GM23338 (cell line): ENCODE data around the gene AFF1. TPM values are rescaled to one million over a fixed set of nuclear protein-coding genes. Genes with fewer than 3 reads are reported as not detected.

Experiments used
- ATAC-seq: fragments of 200-7000 bp; cut with Tn5 transposase; 3 replicates; pipeline ENCODE4 v1.9.1; 2020
- DNase-seq: peaks from one replicate; pipeline ENCODE4 v3.0.0-alpha.2; 2015; ENCODE audit warnings: low spot score
- H2AFZ ChIP-seq: fragments of 200-600 bp; sonication (generic); 2 replicates; pipeline ENCODE4 v1.8.0; 2016; ENCODE audit warnings: antibody characterized with exemption, mild to moderate bottlenecking, moderate library complexity
- H3F3A ChIP-seq: fragments of 200-600 bp; sonication (generic); replicated peaks from 2 replicates; pipeline ENCODE4 v1.8.0; 2017; ENCODE audit warnings: antibody characterized with exemption, mixed run types, low read depth
- H3K27ac ChIP-seq: fragments of 200-600 bp; sonication (generic); 2 replicates; pipeline ENCODE4 v1.6.1; 2016; ENCODE audit warnings: low read depth
- H3K27me3 ChIP-seq: fragments of 200-600 bp; sonication (generic); 2 replicates; pipeline ENCODE4 v1.8.0; 2016; ENCODE audit warnings: mild to moderate bottlenecking, mixed run types, moderate library complexity; ENCODE audit not compliant: insufficient read depth
- H3K36me3 ChIP-seq: fragments of 200-600 bp; sonication (generic); 2 replicates; pipeline ENCODE4 v1.8.0; 2016; ENCODE audit warnings: mild to moderate bottlenecking; ENCODE audit not compliant: insufficient read depth
- H3K4me1 ChIP-seq: fragments of 200-600 bp; sonication (generic); 2 replicates; pipeline ENCODE4 v1.8.0; 2016; ENCODE audit warnings: mild to moderate bottlenecking, moderate library complexity; ENCODE audit not compliant: insufficient read depth
- H3K4me2 ChIP-seq: fragments of 200-600 bp; sonication (generic); 2 replicates; pipeline ENCODE4 v1.7.1; 2017; ENCODE audit warnings: mixed run types
- H3K4me3 ChIP-seq: fragments of 200-600 bp; sonication (generic); 2 replicates; pipeline ENCODE4 v1.6.1; 2016; ENCODE audit warnings: mixed run types
- H3K79me2 ChIP-seq: fragments of 200-600 bp; sonication (generic); replicated peaks from 2 replicates; pipeline ENCODE4 v1.8.0; 2017; ENCODE audit warnings: mild to moderate bottlenecking; ENCODE audit not compliant: insufficient read depth
- H3K9me2 ChIP-seq: fragments of 200-600 bp; sonication (generic); 2 replicates; pipeline ENCODE4 v1.8.0; 2017; ENCODE audit not compliant: insufficient read depth
- H4K20me1 ChIP-seq: fragments of 200-600 bp; sonication (generic); replicated peaks from 2 replicates; pipeline ENCODE4 v1.8.0; 2017; ENCODE audit warnings: mild to moderate bottlenecking; ENCODE audit not compliant: insufficient read depth
- H3K27ac Mint-ChIP-seq: 2 replicates; pipeline ENCODE4 v1.8.0; 2020; ENCODE audit warnings: inconsistent platforms, mild to moderate bottlenecking, moderate library complexity, mixed read lengths
- H3K27me3 Mint-ChIP-seq: 3 replicates; pipeline ENCODE4 v1.8.0; 2022; ENCODE audit warnings: low read depth, mild to moderate bottlenecking, moderate library complexity, mixed read lengths, inconsistent platforms; ENCODE audit not compliant: insufficient read depth, poor library complexity
- H3K36me3 Mint-ChIP-seq: 3 replicates; pipeline ENCODE4 v1.8.0; 2021; ENCODE audit warnings: low read depth, mild to moderate bottlenecking, inconsistent platforms, moderate library complexity, mixed read lengths
- H3K4me1 Mint-ChIP-seq: 3 replicates; pipeline ENCODE4 v1.8.0; 2020; ENCODE audit warnings: mild to moderate bottlenecking, inconsistent platforms, mixed read lengths
- H3K4me3 Mint-ChIP-seq: 3 replicates; pipeline ENCODE4 v1.8.0; 2021; ENCODE audit warnings: moderate library complexity, mild to moderate bottlenecking, inconsistent platforms, mixed read lengths
- H3K9me3 Mint-ChIP-seq: 3 replicates; pipeline ENCODE4 v1.8.0; 2020; ENCODE audit warnings: moderate library complexity, mild to moderate bottlenecking, inconsistent platforms, mixed read lengths
- EZH2phosphoT487 ChIP-seq: fragments of 200-600 bp; sonication (generic); IDR thresholded peaks from one replicate; pipeline ENCODE4 v1.8.1; 2018; ENCODE audit warnings: antibody characterized with exemption; ENCODE audit not compliant: unreplicated experiment
- JUNB ChIP-seq: IDR thresholded peaks from one replicate; pipeline ENCODE4 v1.6.1; 2016; ENCODE audit warnings: antibody characterized with exemption; ENCODE audit not compliant: unreplicated experiment
- ZNF114 ChIP-seq: fragments of 250-450 bp; sonication (Bioruptor Pico); IDR thresholded peaks from 2 replicates; pipeline ENCODE4 v1.5.0; 2020; ENCODE audit warnings: mild to moderate bottlenecking, moderate library complexity
- polyA plus RNA-seq: library from polyadenylated mRNA; unstranded; fragments of >200 nt; fragmentation: Nextera tagmentation; extraction: Ambion mirVana; gene quantifications from 2 replicates; pipeline ENCODE4 v1.2.1, GENCODE V29; 2016
- total RNA-seq: library from RNA; depleted of rRNA; stranded (reverse); fragments of >200 nt; shearing (Covaris generic); gene quantifications from 2 replicates; pipeline ENCODE4 v1.2.3, GENCODE V29; 2014
- TF ChIP-seq, protein P1 (sequence below), 2 experiments: fragments of 200-600 bp in 1 of 2; sonication (generic) in 1 of 2; conservative IDR thresholded peaks; 2 replicates each; pipeline versions ENCODE4 v1.5.1 to v1.6.1; 2016 to 2017; ENCODE audit warnings: antibody characterized with exemption in 2 of 2, low read depth in 2 of 2, mild to moderate bottlenecking in 2 of 2, moderate library complexity in 1 of 2
- TF ChIP-seq, protein P2 (sequence below): IDR thresholded peaks from one replicate; pipeline ENCODE4 v1.6.1; 2018; ENCODE audit warnings: antibody characterized with exemption; ENCODE audit not compliant: unreplicated experiment

The AFF1 gene
- total and polyA plus RNA-seq, 2 experiments from 2014 or later = 42.6 to 67.2 TPM

DNA sequence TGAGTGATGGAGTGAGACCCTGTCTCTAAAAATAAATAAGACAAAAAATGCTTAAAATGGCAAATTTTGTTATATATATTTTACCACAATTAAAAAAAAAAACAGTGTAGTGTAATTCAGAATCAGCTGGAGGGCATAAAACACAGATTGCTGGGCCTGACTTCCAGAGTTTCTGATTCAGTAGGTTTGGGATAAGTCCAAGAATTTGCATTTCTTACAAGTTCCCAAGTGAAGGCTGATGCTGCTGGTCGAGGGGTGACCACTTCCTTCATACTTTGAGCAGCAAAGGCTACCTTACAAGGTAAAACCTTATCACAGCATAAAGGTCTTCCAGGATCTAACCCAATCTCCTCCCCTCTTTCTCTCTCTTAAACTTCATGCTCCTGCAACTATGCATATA is 244.9 kb downstream of the AFF1 start:
- Histone ChIP-seq H3K79me2 (no peaks in the 10 kb centered on the region), H3F3A (no peaks in the 10 kb centered on the region), H3K9me2 (no peaks in the 10 kb centered on the region), H3K36me3 (no peaks in the 10 kb centered on the region), H3K27me3 (no peaks in the 10 kb centered on the region), H3K27ac (no peak overlapping the region), H3K4me3 (no peak overlapping the region), H4K20me1 (no peaks in the 10 kb centered on the region), H2AFZ (no peak overlapping the region), H3K4me2 (no peak overlapping the region), H3K4me1 (no peaks in the 10 kb centered on the region)
- Mint-ChIP-seq H3K27ac (no peak overlapping the region), H3K9me3 (no peaks in the 10 kb centered on the region), H3K4me1 (no peaks in the 10 kb centered on the region), H3K36me3 (no peaks in the 10 kb centered on the region), H3K27me3 (no peaks in the 10 kb centered on the region), H3K4me3 (no peak overlapping the region)
- ATAC-seq (no peak), DNase-seq (no peak)
- TF ChIP-seq EZH2phosphoT487 (no peak), JUNB (no peak)

DNA sequence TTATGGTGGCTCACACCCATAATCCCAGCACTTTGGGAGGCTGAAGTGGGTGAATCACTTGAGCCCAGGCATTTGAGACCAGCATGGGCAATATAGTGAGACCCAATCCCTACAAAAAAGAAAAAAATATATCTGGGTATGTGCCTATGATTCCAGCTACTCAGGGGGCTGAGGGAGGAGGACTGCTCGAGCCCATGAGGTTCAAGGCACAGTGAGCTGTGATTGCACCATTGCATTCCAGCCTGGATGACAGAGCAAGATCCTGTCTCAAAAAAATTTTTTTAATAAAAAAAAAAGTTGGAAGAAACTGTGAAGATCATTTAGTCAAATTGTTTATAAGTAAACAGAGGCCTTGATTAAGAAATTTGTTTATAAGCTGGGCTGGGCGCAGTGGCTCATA is 246.0 kb downstream of the AFF1 start:
- no peaks in the 10 kb centered on the region for H3K27me3 ChIP-seq
- Mint-ChIP-seq H3K27ac (no peak overlapping the region), H3K36me3 (no peaks in the 10 kb centered on the region), H3K4me1 (no peaks in the 10 kb centered on the region), H3K9me3 (no peaks in the 10 kb centered on the region), H3K27me3 (no peaks in the 10 kb centered on the region), H3K4me3 (no peak overlapping the region)
- H3F3A ChIP-seq = no peaks in the 10 kb centered on the region
- H3K79me2 ChIP-seq = no peaks in the 10 kb centered on the region
- ATAC-seq (no peak), DNase-seq (no peak)
- H3K4me3 ChIP-seq = no peak overlapping the region
- no peaks in the 10 kb centered on the region for H4K20me1 ChIP-seq
- no peak overlapping the region for H2AFZ ChIP-seq
- H3K4me2 ChIP-seq = no peak overlapping the region
- TF ChIP-seq, protein P1, sequence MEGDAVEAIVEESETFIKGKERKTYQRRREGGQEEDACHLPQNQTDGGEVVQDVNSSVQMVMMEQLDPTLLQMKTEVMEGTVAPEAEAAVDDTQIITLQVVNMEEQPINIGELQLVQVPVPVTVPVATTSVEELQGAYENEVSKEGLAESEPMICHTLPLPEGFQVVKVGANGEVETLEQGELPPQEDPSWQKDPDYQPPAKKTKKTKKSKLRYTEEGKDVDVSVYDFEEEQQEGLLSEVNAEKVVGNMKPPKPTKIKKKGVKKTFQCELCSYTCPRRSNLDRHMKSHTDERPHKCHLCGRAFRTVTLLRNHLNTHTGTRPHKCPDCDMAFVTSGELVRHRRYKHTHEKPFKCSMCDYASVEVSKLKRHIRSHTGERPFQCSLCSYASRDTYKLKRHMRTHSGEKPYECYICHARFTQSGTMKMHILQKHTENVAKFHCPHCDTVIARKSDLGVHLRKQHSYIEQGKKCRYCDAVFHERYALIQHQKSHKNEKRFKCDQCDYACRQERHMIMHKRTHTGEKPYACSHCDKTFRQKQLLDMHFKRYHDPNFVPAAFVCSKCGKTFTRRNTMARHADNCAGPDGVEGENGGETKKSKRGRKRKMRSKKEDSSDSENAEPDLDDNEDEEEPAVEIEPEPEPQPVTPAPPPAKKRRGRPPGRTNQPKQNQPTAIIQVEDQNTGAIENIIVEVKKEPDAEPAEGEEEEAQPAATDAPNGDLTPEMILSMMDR (conservative IDR thresholded peaks at IDR 0.05; ENCODE audit: low read depth in 2 of 2) = no peak
- TF ChIP-seq, protein P2, sequence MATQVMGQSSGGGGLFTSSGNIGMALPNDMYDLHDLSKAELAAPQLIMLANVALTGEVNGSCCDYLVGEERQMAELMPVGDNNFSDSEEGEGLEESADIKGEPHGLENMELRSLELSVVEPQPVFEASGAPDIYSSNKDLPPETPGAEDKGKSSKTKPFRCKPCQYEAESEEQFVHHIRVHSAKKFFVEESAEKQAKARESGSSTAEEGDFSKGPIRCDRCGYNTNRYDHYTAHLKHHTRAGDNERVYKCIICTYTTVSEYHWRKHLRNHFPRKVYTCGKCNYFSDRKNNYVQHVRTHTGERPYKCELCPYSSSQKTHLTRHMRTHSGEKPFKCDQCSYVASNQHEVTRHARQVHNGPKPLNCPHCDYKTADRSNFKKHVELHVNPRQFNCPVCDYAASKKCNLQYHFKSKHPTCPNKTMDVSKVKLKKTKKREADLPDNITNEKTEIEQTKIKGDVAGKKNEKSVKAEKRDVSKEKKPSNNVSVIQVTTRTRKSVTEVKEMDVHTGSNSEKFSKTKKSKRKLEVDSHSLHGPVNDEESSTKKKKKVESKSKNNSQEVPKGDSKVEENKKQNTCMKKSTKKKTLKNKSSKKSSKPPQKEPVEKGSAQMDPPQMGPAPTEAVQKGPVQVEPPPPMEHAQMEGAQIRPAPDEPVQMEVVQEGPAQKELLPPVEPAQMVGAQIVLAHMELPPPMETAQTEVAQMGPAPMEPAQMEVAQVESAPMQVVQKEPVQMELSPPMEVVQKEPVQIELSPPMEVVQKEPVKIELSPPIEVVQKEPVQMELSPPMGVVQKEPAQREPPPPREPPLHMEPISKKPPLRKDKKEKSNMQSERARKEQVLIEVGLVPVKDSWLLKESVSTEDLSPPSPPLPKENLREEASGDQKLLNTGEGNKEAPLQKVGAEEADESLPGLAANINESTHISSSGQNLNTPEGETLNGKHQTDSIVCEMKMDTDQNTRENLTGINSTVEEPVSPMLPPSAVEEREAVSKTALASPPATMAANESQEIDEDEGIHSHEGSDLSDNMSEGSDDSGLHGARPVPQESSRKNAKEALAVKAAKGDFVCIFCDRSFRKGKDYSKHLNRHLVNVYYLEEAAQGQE = no peak
- TF ChIP-seq ZNF114 (CRISPR knock-in tag) = no peak
- H3K9me2 ChIP-seq = no peaks in the 10 kb centered on the region
- H3K4me1 ChIP-seq = no peaks in the 10 kb centered on the region
- no peak overlapping the region for H3K27ac ChIP-seq
- no peaks in the 10 kb centered on the region for H3K36me3 ChIP-seq
